ENCODE results near the gene MAPK8IP3.

DNA sequence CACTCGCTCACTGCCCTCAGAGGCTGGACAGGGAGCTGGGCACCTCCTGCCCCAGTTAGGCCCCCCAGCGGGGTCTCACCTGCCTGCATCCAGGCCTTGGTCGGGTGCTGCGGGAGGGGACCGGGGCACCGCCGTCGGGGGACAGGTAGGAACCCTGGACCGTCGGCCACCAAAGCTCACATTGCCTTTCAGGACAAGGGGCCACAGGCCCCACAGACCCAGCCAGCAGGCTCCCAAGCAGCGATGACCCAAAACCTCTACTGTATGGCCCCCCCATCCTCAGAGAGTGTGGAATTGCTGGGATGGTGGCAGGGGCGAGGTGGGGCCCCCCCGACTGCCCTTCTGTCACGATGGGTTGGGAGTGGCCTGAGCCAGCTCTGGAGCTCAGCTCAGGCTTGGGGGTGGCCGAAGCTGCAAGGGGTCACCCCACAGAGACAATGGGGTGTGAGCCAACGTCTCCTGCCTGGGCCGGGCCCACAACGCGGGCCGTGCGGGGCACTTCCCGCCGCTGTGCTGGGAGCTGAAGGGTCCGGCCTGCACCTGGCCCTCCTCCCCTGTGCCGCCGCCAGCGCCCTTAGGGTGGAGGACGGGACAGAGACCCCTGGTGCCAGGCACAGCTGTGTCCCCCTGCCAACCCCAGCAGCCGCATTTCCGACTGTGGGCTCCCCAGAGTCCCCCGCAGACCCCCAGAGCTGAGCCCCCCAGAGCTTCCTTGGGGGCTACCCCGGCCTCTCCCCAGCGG is 87.0 kb downstream of the MAPK8IP3 start:
- TF ChIP-seq, protein P1, sequence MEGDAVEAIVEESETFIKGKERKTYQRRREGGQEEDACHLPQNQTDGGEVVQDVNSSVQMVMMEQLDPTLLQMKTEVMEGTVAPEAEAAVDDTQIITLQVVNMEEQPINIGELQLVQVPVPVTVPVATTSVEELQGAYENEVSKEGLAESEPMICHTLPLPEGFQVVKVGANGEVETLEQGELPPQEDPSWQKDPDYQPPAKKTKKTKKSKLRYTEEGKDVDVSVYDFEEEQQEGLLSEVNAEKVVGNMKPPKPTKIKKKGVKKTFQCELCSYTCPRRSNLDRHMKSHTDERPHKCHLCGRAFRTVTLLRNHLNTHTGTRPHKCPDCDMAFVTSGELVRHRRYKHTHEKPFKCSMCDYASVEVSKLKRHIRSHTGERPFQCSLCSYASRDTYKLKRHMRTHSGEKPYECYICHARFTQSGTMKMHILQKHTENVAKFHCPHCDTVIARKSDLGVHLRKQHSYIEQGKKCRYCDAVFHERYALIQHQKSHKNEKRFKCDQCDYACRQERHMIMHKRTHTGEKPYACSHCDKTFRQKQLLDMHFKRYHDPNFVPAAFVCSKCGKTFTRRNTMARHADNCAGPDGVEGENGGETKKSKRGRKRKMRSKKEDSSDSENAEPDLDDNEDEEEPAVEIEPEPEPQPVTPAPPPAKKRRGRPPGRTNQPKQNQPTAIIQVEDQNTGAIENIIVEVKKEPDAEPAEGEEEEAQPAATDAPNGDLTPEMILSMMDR (IDR thresholded peaks at IDR 0.05), result no peak
- TF ChIP-seq, protein P2, sequence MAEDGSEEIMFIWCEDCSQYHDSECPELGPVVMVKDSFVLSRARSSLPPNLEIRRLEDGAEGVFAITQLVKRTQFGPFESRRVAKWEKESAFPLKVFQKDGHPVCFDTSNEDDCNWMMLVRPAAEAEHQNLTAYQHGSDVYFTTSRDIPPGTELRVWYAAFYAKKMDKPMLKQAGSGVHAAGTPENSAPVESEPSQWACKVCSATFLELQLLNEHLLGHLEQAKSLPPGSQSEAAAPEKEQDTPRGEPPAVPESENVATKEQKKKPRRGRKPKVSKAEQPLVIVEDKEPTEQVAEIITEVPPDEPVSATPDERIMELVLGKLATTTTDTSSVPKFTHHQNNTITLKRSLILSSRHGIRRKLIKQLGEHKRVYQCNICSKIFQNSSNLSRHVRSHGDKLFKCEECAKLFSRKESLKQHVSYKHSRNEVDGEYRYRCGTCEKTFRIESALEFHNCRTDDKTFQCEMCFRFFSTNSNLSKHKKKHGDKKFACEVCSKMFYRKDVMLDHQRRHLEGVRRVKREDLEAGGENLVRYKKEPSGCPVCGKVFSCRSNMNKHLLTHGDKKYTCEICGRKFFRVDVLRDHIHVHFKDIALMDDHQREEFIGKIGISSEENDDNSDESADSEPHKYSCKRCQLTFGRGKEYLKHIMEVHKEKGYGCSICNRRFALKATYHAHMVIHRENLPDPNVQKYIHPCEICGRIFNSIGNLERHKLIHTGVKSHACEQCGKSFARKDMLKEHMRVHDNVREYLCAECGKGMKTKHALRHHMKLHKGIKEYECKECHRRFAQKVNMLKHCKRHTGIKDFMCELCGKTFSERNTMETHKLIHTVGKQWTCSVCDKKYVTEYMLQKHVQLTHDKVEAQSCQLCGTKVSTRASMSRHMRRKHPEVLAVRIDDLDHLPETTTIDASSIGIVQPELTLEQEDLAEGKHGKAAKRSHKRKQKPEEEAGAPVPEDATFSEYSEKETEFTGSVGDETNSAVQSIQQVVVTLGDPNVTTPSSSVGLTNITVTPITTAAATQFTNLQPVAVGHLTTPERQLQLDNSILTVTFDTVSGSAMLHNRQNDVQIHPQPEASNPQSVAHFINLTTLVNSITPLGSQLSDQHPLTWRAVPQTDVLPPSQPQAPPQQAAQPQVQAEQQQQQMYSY (CRISPR knock-in tag; IDR thresholded peaks at IDR 0.05), result no peak
- no peak for TF ChIP-seq SMAD3 (CRISPR knock-in tag; IDR thresholded peaks at IDR 0.05; ENCODE audit: borderline replicate concordance)
- TF ChIP-seq, protein P3, sequence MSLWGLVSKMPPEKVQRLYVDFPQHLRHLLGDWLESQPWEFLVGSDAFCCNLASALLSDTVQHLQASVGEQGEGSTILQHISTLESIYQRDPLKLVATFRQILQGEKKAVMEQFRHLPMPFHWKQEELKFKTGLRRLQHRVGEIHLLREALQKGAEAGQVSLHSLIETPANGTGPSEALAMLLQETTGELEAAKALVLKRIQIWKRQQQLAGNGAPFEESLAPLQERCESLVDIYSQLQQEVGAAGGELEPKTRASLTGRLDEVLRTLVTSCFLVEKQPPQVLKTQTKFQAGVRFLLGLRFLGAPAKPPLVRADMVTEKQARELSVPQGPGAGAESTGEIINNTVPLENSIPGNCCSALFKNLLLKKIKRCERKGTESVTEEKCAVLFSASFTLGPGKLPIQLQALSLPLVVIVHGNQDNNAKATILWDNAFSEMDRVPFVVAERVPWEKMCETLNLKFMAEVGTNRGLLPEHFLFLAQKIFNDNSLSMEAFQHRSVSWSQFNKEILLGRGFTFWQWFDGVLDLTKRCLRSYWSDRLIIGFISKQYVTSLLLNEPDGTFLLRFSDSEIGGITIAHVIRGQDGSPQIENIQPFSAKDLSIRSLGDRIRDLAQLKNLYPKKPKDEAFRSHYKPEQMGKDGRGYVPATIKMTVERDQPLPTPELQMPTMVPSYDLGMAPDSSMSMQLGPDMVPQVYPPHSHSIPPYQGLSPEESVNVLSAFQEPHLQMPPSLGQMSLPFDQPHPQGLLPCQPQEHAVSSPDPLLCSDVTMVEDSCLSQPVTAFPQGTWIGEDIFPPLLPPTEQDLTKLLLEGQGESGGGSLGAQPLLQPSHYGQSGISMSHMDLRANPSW (CRISPR knock-in tag; conservative IDR thresholded peaks at IDR 0.05; ENCODE audit: low read depth), result no peak
